ENCODE results near the gene ELP2.

Gene ELP2

GRCh38 chr18:36104749-36105148 is 24.9 kb upstream of the ELP2 start:
- H3K4me3 ChIP-seq (ENCODE audit: control insufficient read depth, low read depth, low read length), result no peak overlapping the region
- TF ChIP-seq CTCF (conservative IDR thresholded peaks at IDR 0.05; ENCODE audit: control insufficient read depth, insufficient read depth, low read depth, low read length), result no peak
- DNase-seq (ENCODE audit: low read depth), result no peak

- no peak for DNase-seq (ENCODE audit: low read depth)
- H3K4me3 ChIP-seq (ENCODE audit: control insufficient read depth, low read depth, low read length), result no peak overlapping the region
- TF ChIP-seq CTCF (conservative IDR thresholded peaks at IDR 0.05; ENCODE audit: control insufficient read depth, insufficient read depth, low read depth, low read length), result no peak
Measured at GRCh38 chr18:36107477-36107876, 22.2 kb upstream of the ELP2 start.

GRCh38 chr18:36108196-36108595 is 21.5 kb upstream of the ELP2 start:
- H3K4me3 ChIP-seq (ENCODE audit: control insufficient read depth, low read depth, low read length), result no peak overlapping the region
- TF ChIP-seq CTCF (conservative IDR thresholded peaks at IDR 0.05; ENCODE audit: control insufficient read depth, insufficient read depth, low read depth, low read length), result no peak
- DNase-seq (ENCODE audit: low read depth), result no peak

- TF ChIP-seq CTCF (conservative IDR thresholded peaks at IDR 0.05; ENCODE audit: control insufficient read depth, insufficient read depth, low read depth, low read length), result no peak
- H3K4me3 ChIP-seq (ENCODE audit: control insufficient read depth, low read depth, low read length), result no peak overlapping the region
- DNase-seq (ENCODE audit: low read depth), result no peak
Measured at GRCh38 chr18:36108601-36109000, 21.1 kb upstream of the ELP2 start.

- no peak for DNase-seq (ENCODE audit: low read depth)
- no peak for TF ChIP-seq CTCF (conservative IDR thresholded peaks at IDR 0.05; ENCODE audit: control insufficient read depth, insufficient read depth, low read depth, low read length)
- H3K4me3 ChIP-seq (ENCODE audit: control insufficient read depth, low read depth, low read length), result no peak overlapping the region
Measured at GRCh38 chr18:36109737-36110136, 20.0 kb upstream of the ELP2 start.

- TF ChIP-seq CTCF (conservative IDR thresholded peaks at IDR 0.05; ENCODE audit: control insufficient read depth, insufficient read depth, low read depth, low read length), result no peak
- no peak overlapping the region for H3K4me3 ChIP-seq (ENCODE audit: control insufficient read depth, low read depth, low read length)
Measured at GRCh38 chr18:36112302-36112701, 17.4 kb upstream of the ELP2 start.

GRCh38 chr18:36114251-36114650 is 15.4 kb upstream of the ELP2 start:
- no peak overlapping the region for H3K4me3 ChIP-seq (ENCODE audit: control insufficient read depth, low read depth, low read length)
- DNase-seq (ENCODE audit: low read depth), result no peak
- no peak for TF ChIP-seq CTCF (conservative IDR thresholded peaks at IDR 0.05; ENCODE audit: control insufficient read depth, insufficient read depth, low read depth, low read length)

More at GRCh38 chr18:36112302-36112701, 17.4 kb upstream of the ELP2 start:
- DNase-seq (ENCODE audit: low read depth), result no peak

Data from fibroblast of mammary gland (primary cell).